Measurements from ENCODE around the gene TOP3B.

TOP3B gene

GRCh38 chr22:21938906-21939305 lies 43.7 kb downstream of the TOP3B start:
- no peaks in the 10 kb centered on the region for H3K79me2 ChIP-seq (ENCODE audit: control insufficient read depth, low read length)
- H3F3A ChIP-seq (ENCODE audit: control insufficient read depth, insufficient read depth) = no peaks in the 10 kb centered on the region
- no peaks in the 10 kb centered on the region for H4K20me1 ChIP-seq (ENCODE audit: control insufficient read depth, insufficient read depth, low read depth, low read length)
- no peak for TF ChIP-seq EZH2phosphoT487 (IDR thresholded peaks at IDR 0.05; ENCODE audit: borderline replicate concordance, low read length)
- no peak for TF ChIP-seq CTCF (IDR thresholded peaks at IDR 0.05; ENCODE audit: low read depth, low read length, poor library complexity, severe bottlenecking)
- H3K4me1 ChIP-seq (ENCODE audit: control insufficient read depth, low read length) = peaks cover 43% of the 10 kb centered on the region
- no peaks in the 10 kb centered on the region; the same call in 1 of the 2 replicates for H3K36me3 ChIP-seq (ENCODE audit: control insufficient read depth, low read length)
- H3K4me3 ChIP-seq (ENCODE audit: low read length) = peak overlapping the region; percentile 74
- H3K9me2 ChIP-seq (replicated peaks; ENCODE audit: control insufficient read depth, low read length) = no peaks in the 10 kb centered on the region
- no peaks in the 10 kb centered on the region for H3K27me3 ChIP-seq (ENCODE audit: control insufficient read depth, low read length)
- H3K4me2 ChIP-seq (ENCODE audit: low read length) = peak overlapping the region; percentile 92
- H3K27ac ChIP-seq (ENCODE audit: low read depth, low read length) = peak overlapping the region; percentile 12; the same call in 1 of the 2 replicates
- H3K9me3 ChIP-seq (ENCODE audit: control insufficient read depth, insufficient read depth, low read length) = no peaks in the 10 kb centered on the region

- H3K27me3 ChIP-seq (ENCODE audit: control insufficient read depth, low read length) = no peaks in the 10 kb centered on the region
- peak overlapping the region; percentile 74 for H3K4me3 ChIP-seq (ENCODE audit: low read length)
- TF ChIP-seq CTCF (IDR thresholded peaks at IDR 0.05; ENCODE audit: low read depth, low read length, poor library complexity, severe bottlenecking) (peak; percentile 94), EZH2phosphoT487 (IDR thresholded peaks at IDR 0.05; ENCODE audit: borderline replicate concordance, low read length) (no peak)
- peak overlapping the region; percentile 92 for H3K4me2 ChIP-seq (ENCODE audit: low read length)
- H3F3A ChIP-seq (ENCODE audit: control insufficient read depth, insufficient read depth) = no peaks in the 10 kb centered on the region
- H3K4me1 ChIP-seq (ENCODE audit: control insufficient read depth, low read length) = peaks cover 43% of the 10 kb centered on the region
- H3K9me3 ChIP-seq (ENCODE audit: control insufficient read depth, insufficient read depth, low read length) = no peaks in the 10 kb centered on the region
- H3K27ac ChIP-seq (ENCODE audit: low read depth, low read length) = peak overlapping the region; percentile 12; the same call in 1 of the 2 replicates
- H3K9me2 ChIP-seq (replicated peaks; ENCODE audit: control insufficient read depth, low read length) = no peaks in the 10 kb centered on the region
- H4K20me1 ChIP-seq (ENCODE audit: control insufficient read depth, insufficient read depth, low read depth, low read length) = no peaks in the 10 kb centered on the region
- no peaks in the 10 kb centered on the region; the same call in 1 of the 2 replicates for H3K36me3 ChIP-seq (ENCODE audit: control insufficient read depth, low read length)
- H3K79me2 ChIP-seq (ENCODE audit: control insufficient read depth, low read length) = no peaks in the 10 kb centered on the region
Measured at GRCh38 chr22:21938071-21938822, 44.3 kb downstream of the TOP3B start.

- H3K27me3 ChIP-seq (ENCODE audit: control insufficient read depth, low read length) = no peaks in the 10 kb centered on the region
- no peaks in the 10 kb centered on the region for H3K9me2 ChIP-seq (replicated peaks; ENCODE audit: control insufficient read depth, low read length)
- H4K20me1 ChIP-seq (ENCODE audit: control insufficient read depth, insufficient read depth, low read depth, low read length) = no peaks in the 10 kb centered on the region
- no peak overlapping the region for H3K27ac ChIP-seq (ENCODE audit: low read depth, low read length)
- no peaks in the 10 kb centered on the region for H3K79me2 ChIP-seq (ENCODE audit: control insufficient read depth, low read length)
- peak overlapping the region; percentile 74 for H3K4me3 ChIP-seq (ENCODE audit: low read length)
- H3K4me1 ChIP-seq (ENCODE audit: control insufficient read depth, low read length) = peaks cover 43% of the 10 kb centered on the region
- H3K36me3 ChIP-seq (ENCODE audit: control insufficient read depth, low read length) = peaks cover 3% of the 10 kb centered on the region; the same call in 1 of the 2 replicates
- H3K9me3 ChIP-seq (ENCODE audit: control insufficient read depth, insufficient read depth, low read length) = no peaks in the 10 kb centered on the region
- H3F3A ChIP-seq (ENCODE audit: control insufficient read depth, insufficient read depth) = no peaks in the 10 kb centered on the region
- H3K4me2 ChIP-seq (ENCODE audit: low read length) = peak overlapping the region; percentile 92
- TF ChIP-seq CTCF (IDR thresholded peaks at IDR 0.05; ENCODE audit: low read depth, low read length, poor library complexity, severe bottlenecking) = no peak
- TF ChIP-seq EZH2phosphoT487 (IDR thresholded peaks at IDR 0.05; ENCODE audit: borderline replicate concordance, low read length) = no peak
Measured at GRCh38 chr22:21937821-21938070, 44.8 kb downstream of the TOP3B start.

Data from DOHH2 (cell line).